ENCODE results near the gene HINT3. TPM values are rescaled to one million over a fixed set of nuclear protein-coding genes. Genes with fewer than 3 reads are reported as not detected.
A peak's percentile ranks its signal among the peaks of the same experiment; 100 is the strongest.

The HINT3 gene
- total and polyA plus RNA-seq, 2 of the 13 experiments (the other 11 are each of a cell fraction or from before 2014, with no cell fraction given), result 3.1 to 22.8 TPM

- TF ChIP-seq, protein P1, sequence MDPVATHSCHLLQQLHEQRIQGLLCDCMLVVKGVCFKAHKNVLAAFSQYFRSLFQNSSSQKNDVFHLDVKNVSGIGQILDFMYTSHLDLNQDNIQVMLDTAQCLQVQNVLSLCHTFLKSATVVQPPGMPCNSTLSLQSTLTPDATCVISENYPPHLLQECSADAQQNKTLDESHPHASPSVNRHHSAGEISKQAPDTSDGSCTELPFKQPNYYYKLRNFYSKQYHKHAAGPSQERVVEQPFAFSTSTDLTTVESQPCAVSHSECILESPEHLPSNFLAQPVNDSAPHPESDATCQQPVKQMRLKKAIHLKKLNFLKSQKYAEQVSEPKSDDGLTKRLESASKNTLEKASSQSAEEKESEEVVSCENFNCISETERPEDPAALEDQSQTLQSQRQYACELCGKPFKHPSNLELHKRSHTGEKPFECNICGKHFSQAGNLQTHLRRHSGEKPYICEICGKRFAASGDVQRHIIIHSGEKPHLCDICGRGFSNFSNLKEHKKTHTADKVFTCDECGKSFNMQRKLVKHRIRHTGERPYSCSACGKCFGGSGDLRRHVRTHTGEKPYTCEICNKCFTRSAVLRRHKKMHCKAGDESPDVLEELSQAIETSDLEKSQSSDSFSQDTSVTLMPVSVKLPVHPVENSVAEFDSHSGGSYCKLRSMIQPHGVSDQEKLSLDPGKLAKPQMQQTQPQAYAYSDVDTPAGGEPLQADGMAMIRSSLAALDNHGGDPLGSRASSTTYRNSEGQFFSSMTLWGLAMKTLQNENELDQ (CRISPR knock-in tag; IDR thresholded peaks at IDR 0.05; ENCODE audit: borderline replicate concordance), result peak; percentile 83; the same call in 1 of the 2 replicates
- TF ChIP-seq SP2 (CRISPR knock-in tag; IDR thresholded peaks at IDR 0.05) (peak; percentile 66), POGZ (CRISPR knock-in tag; IDR thresholded peaks at IDR 0.05) (peak; percentile 99), RELA (CRISPR knock-in tag; IDR thresholded peaks at IDR 0.05) (peak; percentile 93), KLF9 (CRISPR knock-in tag; IDR thresholded peaks at IDR 0.05; ENCODE audit: low read depth) (peak; percentile 92), CAMTA2 (CRISPR knock-in tag; IDR thresholded peaks at IDR 0.05; ENCODE audit: borderline replicate concordance) (peak; percentile 99), CBX1 (IDR thresholded peaks at IDR 0.05; ENCODE audit: low read depth) (peak; percentile 97), ZNF12 (CRISPR knock-in tag; IDR thresholded peaks at IDR 0.05) (peak; percentile 77), NRL (CRISPR knock-in tag; IDR thresholded peaks at IDR 0.05; ENCODE audit: borderline replicate concordance) (peak; percentile 99), IKZF4 (CRISPR knock-in tag; IDR thresholded peaks at IDR 0.05; ENCODE audit: borderline replicate concordance, low read depth, not compliant biosample characterization) (no peak), HNRNPH1 (optimal IDR thresholded peaks at IDR 0.05; ENCODE audit: low read depth, low read length) (no peak), ZEB1 (IDR thresholded peaks at IDR 0.05; ENCODE audit: insufficient replicate concordance, low read depth) (peak; percentile 61), KLF6 (CRISPR knock-in tag; IDR thresholded peaks at IDR 0.05) (peak; percentile 92), TSC22D2 (CRISPR knock-in tag; IDR thresholded peaks at IDR 0.05; ENCODE audit: borderline replicate concordance) (peak; percentile 92; the same call in 1 of the 2 replicates), ZNF274 (CRISPR knock-in tag; IDR thresholded peaks at IDR 0.05) (peak; percentile 94), XBP1 (CRISPR knock-in tag; IDR thresholded peaks at IDR 0.05) (no peak), RFX1 (IDR thresholded peaks at IDR 0.05) (no peak), RBAK (CRISPR knock-in tag; IDR thresholded peaks at IDR 0.05) (peak; percentile 81), ZNF530 (CRISPR knock-in tag; IDR thresholded peaks at IDR 0.05; ENCODE audit: low read depth) (no peak), ZNF10 (CRISPR knock-in tag; IDR thresholded peaks at IDR 0.05; ENCODE audit: borderline replicate concordance, low read depth) (no peak), ZNF441 (CRISPR knock-in tag; IDR thresholded peaks at IDR 0.05; ENCODE audit: borderline replicate concordance) (peak; percentile 87), KLF16 (CRISPR knock-in tag; IDR thresholded peaks at IDR 0.05) (peak; percentile 85 to 99; a peak in 3 of 4 replicates), ZSCAN12 (CRISPR knock-in tag; IDR thresholded peaks at IDR 0.05) (no peak; the same call in 1 of the 2 replicates), ZNF333 (CRISPR knock-in tag; IDR thresholded peaks at IDR 0.05; ENCODE audit: borderline replicate concordance) (peak; percentile 99), ATM (IDR thresholded peaks at IDR 0.05; ENCODE audit: borderline replicate concordance) (no peak), ZBTB42 (CRISPR knock-in tag; IDR thresholded peaks at IDR 0.05) (0 out of 2 replicates have a peak, but pooled peaks have one; percentile 90), NFIB (CRISPR knock-in tag; IDR thresholded peaks at IDR 0.05; ENCODE audit: borderline replicate concordance) (no peak)
- TF ChIP-seq, protein P2, sequence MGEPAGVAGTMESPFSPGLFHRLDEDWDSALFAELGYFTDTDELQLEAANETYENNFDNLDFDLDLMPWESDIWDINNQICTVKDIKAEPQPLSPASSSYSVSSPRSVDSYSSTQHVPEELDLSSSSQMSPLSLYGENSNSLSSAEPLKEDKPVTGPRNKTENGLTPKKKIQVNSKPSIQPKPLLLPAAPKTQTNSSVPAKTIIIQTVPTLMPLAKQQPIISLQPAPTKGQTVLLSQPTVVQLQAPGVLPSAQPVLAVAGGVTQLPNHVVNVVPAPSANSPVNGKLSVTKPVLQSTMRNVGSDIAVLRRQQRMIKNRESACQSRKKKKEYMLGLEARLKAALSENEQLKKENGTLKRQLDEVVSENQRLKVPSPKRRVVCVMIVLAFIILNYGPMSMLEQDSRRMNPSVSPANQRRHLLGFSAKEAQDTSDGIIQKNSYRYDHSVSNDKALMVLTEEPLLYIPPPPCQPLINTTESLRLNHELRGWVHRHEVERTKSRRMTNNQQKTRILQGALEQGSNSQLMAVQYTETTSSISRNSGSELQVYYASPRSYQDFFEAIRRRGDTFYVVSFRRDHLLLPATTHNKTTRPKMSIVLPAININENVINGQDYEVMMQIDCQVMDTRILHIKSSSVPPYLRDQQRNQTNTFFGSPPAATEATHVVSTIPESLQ (CRISPR knock-in tag; conservative IDR thresholded peaks at IDR 0.05), result 0 out of 2 replicates have a peak, but pooled peaks have one; percentile 21
Measured at GRCh38 chr6:125956506-125957390, at the start of gene HINT3 (continued).
